HL-60 (cell line): Measurements from ENCODE around the gene ASGR1.

Experiments
- GABPA ChIP-seq: IDR thresholded peaks from 2 replicates; pipeline ENCODE4 v1.6.1; 2012; ENCODE audit warnings: low read depth
- POLR2AphosphoS5 ChIP-seq: IDR thresholded peaks from 2 replicates; pipeline ENCODE4 v1.6.1; 2012; ENCODE audit warnings: low read depth
- SPI1 ChIP-seq: IDR thresholded peaks from 2 replicates; pipeline ENCODE4 v1.6.1; 2012; ENCODE audit warnings: low read depth, mild to moderate bottlenecking, borderline replicate concordance
- TF ChIP-seq, protein P1 (sequence below): IDR thresholded peaks from one replicate; pipeline ENCODE4 v1.5.1; 2011; ENCODE audit warnings: low read length, control low read depth, inconsistent platforms; ENCODE audit not compliant: insufficient read depth
- TF ChIP-seq, protein P2 (sequence below): IDR thresholded peaks from 2 replicates; pipeline ENCODE4 v1.6.1; 2012; ENCODE audit warnings: low read depth; ENCODE audit not compliant: insufficient replicate concordance

DNA sequence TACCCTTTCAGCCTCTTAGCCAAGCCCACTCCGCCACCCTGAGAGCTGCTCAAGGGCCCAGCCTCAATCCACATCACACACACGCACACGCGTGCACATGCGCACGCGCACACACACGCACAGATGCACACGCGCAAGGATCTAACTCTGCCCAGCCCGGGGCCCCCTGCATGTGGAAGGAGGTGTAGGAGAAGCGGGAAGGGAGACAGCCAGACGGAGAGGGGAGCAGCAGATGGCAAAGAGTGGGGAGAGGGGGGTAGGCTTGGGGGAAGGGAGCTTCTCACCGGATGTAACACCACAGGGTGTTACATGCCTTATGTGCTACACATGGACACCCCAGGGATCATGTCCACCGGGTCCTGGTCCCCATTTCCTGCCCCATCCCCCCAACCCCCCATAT is 25.2 kb upstream of the ASGR1 start:
- TF ChIP-seq GABPA = no peak
- TF ChIP-seq, protein P1, sequence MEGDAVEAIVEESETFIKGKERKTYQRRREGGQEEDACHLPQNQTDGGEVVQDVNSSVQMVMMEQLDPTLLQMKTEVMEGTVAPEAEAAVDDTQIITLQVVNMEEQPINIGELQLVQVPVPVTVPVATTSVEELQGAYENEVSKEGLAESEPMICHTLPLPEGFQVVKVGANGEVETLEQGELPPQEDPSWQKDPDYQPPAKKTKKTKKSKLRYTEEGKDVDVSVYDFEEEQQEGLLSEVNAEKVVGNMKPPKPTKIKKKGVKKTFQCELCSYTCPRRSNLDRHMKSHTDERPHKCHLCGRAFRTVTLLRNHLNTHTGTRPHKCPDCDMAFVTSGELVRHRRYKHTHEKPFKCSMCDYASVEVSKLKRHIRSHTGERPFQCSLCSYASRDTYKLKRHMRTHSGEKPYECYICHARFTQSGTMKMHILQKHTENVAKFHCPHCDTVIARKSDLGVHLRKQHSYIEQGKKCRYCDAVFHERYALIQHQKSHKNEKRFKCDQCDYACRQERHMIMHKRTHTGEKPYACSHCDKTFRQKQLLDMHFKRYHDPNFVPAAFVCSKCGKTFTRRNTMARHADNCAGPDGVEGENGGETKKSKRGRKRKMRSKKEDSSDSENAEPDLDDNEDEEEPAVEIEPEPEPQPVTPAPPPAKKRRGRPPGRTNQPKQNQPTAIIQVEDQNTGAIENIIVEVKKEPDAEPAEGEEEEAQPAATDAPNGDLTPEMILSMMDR = no peak
- no peak for TF ChIP-seq POLR2AphosphoS5
- TF ChIP-seq SPI1 = no peak
- TF ChIP-seq, protein P2, sequence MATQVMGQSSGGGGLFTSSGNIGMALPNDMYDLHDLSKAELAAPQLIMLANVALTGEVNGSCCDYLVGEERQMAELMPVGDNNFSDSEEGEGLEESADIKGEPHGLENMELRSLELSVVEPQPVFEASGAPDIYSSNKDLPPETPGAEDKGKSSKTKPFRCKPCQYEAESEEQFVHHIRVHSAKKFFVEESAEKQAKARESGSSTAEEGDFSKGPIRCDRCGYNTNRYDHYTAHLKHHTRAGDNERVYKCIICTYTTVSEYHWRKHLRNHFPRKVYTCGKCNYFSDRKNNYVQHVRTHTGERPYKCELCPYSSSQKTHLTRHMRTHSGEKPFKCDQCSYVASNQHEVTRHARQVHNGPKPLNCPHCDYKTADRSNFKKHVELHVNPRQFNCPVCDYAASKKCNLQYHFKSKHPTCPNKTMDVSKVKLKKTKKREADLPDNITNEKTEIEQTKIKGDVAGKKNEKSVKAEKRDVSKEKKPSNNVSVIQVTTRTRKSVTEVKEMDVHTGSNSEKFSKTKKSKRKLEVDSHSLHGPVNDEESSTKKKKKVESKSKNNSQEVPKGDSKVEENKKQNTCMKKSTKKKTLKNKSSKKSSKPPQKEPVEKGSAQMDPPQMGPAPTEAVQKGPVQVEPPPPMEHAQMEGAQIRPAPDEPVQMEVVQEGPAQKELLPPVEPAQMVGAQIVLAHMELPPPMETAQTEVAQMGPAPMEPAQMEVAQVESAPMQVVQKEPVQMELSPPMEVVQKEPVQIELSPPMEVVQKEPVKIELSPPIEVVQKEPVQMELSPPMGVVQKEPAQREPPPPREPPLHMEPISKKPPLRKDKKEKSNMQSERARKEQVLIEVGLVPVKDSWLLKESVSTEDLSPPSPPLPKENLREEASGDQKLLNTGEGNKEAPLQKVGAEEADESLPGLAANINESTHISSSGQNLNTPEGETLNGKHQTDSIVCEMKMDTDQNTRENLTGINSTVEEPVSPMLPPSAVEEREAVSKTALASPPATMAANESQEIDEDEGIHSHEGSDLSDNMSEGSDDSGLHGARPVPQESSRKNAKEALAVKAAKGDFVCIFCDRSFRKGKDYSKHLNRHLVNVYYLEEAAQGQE = no peak
